ENCODE data around the gene UNC5C.

The UNC5C gene

GRCh38 chr4:95516528-95517017 is 32.2 kb downstream of the UNC5C start:
- no peak for DNase-seq

GRCh38 chr4:95515589-95515988 is 33.2 kb downstream of the UNC5C start:
- DNase-seq: no peak

- no peak for DNase-seq
Observed at GRCh38 chr4:95513022-95513421, 35.8 kb downstream of the UNC5C start.

GRCh38 chr4:95511477-95511876 is 37.3 kb downstream of the UNC5C start:
- DNase-seq: no peak

- no peak for DNase-seq
Observed at GRCh38 chr4:95510877-95511276, 37.9 kb downstream of the UNC5C start.

GRCh38 chr4:95510145-95510544 is 38.6 kb downstream of the UNC5C start:
- DNase-seq: no peak

GRCh38 chr4:95508421-95508820 is 40.4 kb downstream of the UNC5C start:
- DNase-seq: no peak

- no peak for DNase-seq
Observed at GRCh38 chr4:95507561-95507960, 41.2 kb downstream of the UNC5C start.

- DNase-seq: no peak
Observed at GRCh38 chr4:95507147-95507546, 41.6 kb downstream of the UNC5C start.

- no peak for DNase-seq
Observed at GRCh38 chr4:95506264-95506663, 42.5 kb downstream of the UNC5C start.

GRCh38 chr4:95505799-95506198 is 43.0 kb downstream of the UNC5C start:
- no peak for DNase-seq

- no peak for DNase-seq
Observed at GRCh38 chr4:95505151-95505550, 43.6 kb downstream of the UNC5C start.

- no peak for DNase-seq
Observed at GRCh38 chr4:95504501-95504900, 44.3 kb downstream of the UNC5C start.

GRCh38 chr4:95500361-95500760 is 48.4 kb downstream of the UNC5C start:
- no peak for DNase-seq

- no peak for DNase-seq
Observed at GRCh38 chr4:95499291-95499696, 49.5 kb downstream of the UNC5C start.

- no peak for DNase-seq
Observed at GRCh38 chr4:95494186-95494585, 54.6 kb downstream of the UNC5C start.

- DNase-seq: no peak
Observed at GRCh38 chr4:95478679-95479078, 70.1 kb downstream of the UNC5C start.

GRCh38 chr4:95476121-95476520 is 72.7 kb downstream of the UNC5C start:
- no peak for DNase-seq

GRCh38 chr4:95472534-95472933 is 76.2 kb downstream of the UNC5C start:
- DNase-seq: no peak

GRCh38 chr4:95470622-95471021 is 78.2 kb downstream of the UNC5C start:
- no peak for DNase-seq

- no peak for DNase-seq
Observed at GRCh38 chr4:95469617-95470016, 79.2 kb downstream of the UNC5C start.

GRCh38 chr4:95466791-95467190 is 82.0 kb downstream of the UNC5C start:
- DNase-seq: no peak

- DNase-seq: no peak
Observed at GRCh38 chr4:95465010-95465409, 83.8 kb downstream of the UNC5C start.

- no peak for DNase-seq
Observed at GRCh38 chr4:95462921-95463320, 85.9 kb downstream of the UNC5C start.

- DNase-seq: no peak
Observed at GRCh38 chr4:95457353-95457752, 91.4 kb downstream of the UNC5C start.

GRCh38 chr4:95450294-95450693 is 98.5 kb downstream of the UNC5C start:
- no peak for DNase-seq

Data from stimulated activated CD8-positive, alpha-beta memory T cell treated with anti-CD3 and anti-CD28 coated beads, Interleukin-4, amount 100 ng/mL, for 48 hours (primary cell).